Dermis blood vessel endothelial cell (primary cell): Measurements from ENCODE around the gene CAGE1. TPM values are rescaled to one million over a fixed set of nuclear protein-coding genes. Genes with fewer than 3 reads are reported as not detected.
"Not testable (repeated sequence)": the region's sequence is repeated elsewhere in the genome, so short reads cannot be mapped to it uniquely, and the experiment has no call there.

Experiments used
- DNase-seq: peaks from one replicate; pipeline ENCODE4 v3.0.0; 2010
- total RNA-seq: library from RNA; depleted of rRNA; stranded (reverse); fragments of >200 nt; gene quantifications from 2 replicates; pipeline ENCODE4 v1.2.3, GENCODE V29; 2014

CAGE1 gene
- total RNA-seq, 1 donor from 2014 or later = under 0.01 TPM

DNA sequence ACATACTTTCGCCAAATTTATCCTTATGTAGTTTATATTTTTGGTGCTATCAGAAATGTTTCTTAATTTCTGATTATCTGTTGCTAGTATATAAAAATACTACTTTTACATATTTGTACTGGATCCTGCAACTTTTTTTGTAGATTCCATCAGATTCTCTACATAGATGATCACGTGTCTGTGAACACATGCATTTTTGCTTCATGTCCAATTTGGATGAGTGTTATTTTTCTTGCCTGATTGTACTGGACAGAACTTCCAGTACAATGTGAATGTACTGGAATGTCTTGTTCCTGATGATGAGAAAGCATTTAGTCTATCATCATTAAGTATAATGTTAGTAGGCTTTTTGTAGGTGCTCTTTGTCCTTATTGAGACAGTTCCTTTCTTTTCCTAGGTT lies 51.5 kb downstream of the CAGE1 start:
- no peak for DNase-seq

DNA sequence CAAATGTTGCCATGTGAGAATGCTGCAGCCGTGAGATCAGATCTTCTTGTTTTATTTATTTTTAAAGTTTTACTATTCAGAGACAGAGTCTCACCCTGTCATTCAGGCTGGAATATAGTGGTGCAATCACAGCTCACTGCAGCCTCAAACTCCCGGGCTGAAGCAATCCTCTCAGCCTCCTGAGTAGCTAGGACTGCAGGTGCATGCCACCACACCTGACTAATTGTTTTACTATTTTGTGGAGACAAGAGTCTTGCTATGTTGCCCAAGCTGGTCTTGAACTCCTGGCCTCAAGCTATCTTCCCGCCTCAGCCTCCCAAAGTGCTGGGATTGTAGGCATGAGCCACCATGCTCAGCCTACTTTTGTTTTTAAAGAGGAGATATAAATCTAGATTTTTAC lies 54.0 kb downstream of the CAGE1 start:
- DNase-seq = no peak

DNA sequence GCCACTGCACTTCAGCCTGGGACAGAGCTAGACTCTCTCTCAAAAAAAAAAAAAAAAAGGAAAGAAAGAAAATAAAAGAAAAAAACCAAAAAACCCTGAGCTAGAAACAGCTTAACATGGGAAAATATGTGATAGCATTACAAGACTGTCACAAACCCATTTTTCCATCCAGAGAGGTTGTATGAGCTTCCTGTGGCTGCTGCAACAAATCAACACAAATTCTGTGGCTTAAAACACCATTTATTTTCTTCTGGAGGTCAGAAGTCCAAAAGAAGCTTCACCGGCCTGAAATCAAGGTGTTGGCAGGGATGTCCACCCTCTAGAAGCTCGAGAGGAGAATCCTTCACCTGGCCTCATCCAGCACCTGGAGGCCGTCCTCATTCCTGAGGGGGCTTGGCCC lies 54.9 kb downstream of the CAGE1 start:
- no peak for DNase-seq

GRCh38 chr6:7332090-7332745 lies 57.3 kb downstream of the CAGE1 start:
- DNase-seq = no peak

- DNase-seq = no peak
Measured at GRCh38 chr6:7331452-7331851, 58.1 kb downstream of the CAGE1 start.

DNA sequence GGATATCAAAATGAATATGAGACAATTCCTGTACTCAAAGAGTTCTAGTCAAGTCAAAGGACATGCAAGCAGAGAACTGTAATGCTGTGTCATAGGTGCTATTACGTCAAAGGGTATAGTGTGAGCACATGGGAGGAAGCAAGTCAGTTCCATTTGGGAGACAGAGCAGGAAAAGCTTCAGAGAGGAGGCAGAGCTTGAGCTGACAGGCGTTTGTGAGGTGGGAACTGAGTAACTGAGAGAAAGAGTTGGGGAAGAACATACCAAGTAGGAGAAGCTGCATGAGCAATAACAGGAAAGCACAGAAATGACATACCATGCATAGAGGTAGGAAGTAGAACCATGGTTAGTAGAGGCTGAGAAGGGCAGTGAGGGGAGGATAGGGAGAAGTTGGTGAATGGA lies 61.3 kb downstream of the CAGE1 start:
- no peak for DNase-seq

DNA sequence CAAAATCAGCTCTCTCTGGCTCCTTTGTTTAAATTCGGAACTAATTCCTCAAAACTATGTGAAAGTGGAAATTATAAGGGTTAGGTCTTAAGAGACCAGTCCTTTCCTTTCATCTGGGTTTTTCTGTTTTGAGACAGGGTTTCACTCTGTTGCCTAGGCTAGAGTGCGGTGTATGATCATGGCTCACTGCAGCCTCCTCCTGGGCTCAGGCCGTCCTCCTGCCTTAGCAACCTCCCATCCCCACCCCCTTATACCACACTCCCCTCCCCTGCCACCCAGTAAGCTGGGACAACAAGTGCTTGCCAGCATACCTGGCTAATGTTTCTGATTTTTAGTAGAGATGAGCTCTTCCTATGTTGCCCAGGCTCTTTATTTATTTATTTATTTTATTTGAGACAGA lies 63.8 kb downstream of the CAGE1 start:
- DNase-seq = no peak

GRCh38 chr6:7324520-7324919 lies 65.0 kb downstream of the CAGE1 start:
- DNase-seq = no peak

DNA sequence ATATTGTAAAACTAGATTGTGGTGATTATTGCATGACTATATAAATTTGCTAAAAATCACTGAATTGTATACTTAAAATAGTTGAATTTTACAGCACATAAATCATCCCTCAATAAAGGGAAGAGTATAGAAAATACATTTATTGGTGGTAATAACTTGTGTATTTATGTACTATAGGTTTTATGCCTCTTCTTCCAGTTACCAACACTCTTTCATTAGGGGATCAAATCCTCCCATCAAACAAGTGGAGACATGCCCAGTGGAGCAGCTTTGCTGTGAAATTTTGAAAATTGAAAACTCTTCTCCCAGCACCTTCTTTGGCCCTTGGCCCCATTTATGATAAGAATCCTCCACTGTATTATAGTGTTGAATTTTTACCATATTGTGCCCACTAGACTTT lies 66.5 kb downstream of the CAGE1 start:
- no peak for DNase-seq

- not testable (repeated sequence) for DNase-seq
Measured at GRCh38 chr6:7321866-7322265, 67.7 kb downstream of the CAGE1 start.

DNA sequence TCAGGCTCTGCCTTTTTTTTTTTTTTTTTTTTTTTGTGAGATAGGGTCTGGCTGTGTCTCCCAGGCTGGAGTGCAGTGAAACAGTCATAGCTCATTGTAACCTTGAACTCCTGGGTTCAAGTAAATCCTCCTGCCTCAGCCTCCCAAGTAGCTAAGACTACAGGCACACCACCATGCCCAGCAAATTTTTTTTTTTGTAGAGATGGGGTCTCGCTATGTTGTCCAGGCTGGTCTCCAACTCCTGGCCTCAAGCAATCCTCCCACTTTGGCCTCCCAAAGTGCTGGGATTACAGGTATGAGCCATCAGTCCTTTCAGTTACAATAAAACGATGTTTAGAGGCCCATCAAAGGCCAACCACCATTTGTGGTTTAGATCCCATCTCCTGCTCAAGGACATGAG lies 70.1 kb downstream of the CAGE1 start:
- not testable (repeated sequence) for DNase-seq

- no peak for DNase-seq
Measured at GRCh38 chr6:7317538-7317937, 72.0 kb downstream of the CAGE1 start.

GRCh38 chr6:7316658-7317533 lies 72.6 kb downstream of the CAGE1 start:
- DNase-seq = no peak

- DNase-seq = no peak
Measured at GRCh38 chr6:7315948-7316365, 73.6 kb downstream of the CAGE1 start.

DNA sequence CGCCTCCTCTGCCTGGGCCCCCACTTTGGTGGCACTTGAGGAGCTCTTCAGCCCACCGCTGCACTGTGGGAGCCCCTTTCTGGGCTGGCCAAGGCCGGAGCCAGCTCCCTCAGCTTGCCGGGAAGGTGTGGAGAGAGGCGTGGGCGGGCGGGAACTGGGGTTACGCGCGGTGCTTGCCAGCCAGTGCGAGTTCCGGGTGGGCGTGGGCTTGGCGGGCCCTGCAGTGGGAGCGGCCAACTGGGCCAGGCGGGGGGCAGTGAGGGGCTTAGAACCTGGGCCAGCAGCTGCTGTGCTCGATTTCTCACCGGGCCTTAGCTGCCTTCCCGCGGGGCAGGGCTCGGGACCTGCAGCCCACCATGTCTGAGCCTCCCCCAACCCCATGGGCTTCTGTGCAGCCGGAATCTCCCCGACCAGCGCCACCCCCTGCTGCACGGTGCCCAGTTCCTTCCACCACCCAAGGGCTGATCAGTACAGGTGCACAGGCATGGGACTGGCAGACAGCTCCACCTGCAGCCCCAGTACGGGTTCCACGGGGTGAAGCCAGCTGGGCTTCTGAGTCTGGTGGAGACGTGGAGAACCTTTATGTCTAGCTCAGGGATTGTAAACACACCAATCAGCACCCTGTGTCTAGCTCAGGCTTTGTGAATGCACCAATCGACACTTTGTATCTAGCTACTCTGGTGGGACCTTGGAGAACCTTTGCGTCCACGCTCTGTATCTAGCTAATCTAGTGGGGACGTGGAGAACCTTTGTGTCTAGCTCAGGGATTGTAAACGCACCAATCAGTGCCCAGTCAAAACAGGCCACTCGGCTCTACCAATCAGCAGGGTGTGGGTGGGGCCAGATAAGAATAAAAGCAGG lies 74.2 kb downstream of the CAGE1 start:
- DNase-seq = not testable (repeated sequence)

- DNase-seq = no peak
Measured at GRCh38 chr6:7314414-7314813, 75.1 kb downstream of the CAGE1 start.

GRCh38 chr6:7313505-7314165 lies 75.9 kb downstream of the CAGE1 start:
- no peak for DNase-seq

DNA sequence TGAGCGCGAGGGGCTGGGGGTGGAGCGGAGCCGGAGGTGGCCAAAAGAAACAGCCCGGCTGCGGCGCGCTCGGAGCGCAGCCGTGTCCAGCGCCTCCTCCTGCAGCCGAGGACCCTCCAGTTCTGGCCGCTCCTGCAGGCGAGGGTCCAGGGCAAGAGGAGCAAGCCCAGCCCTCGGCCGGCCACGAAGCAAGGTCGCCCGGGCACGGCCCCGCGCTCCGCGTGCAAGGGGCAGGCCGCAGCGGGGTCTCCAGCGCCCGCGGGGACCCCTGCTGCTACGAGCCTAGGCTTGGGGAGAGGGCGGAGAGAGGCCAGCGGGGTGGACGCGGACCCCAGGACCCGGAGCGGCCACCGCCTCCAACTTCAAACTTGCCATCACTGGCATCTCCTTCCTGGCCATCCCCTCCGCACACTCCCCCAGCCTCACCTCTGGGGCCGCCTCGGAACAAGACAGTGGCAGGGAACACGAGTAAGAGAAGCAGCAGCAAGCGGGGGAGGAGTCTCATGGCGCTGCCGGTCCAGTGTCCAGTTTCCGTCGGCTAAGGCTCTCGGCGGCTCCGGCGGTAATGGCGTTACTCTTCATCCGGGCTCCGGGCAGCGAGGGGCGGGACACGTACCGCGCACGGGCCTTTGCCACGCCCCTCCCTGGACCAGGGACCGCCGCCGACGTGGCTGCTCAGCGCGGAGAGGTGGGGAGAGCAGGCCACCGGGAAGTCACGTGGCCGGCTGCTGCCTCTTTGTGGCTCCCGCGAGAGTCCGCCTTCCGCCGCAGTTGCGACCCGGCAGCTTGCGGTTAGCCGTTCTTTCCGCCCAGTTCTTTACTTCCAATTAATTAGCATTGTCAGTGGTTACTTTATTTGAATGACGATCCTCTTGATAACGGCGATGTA lies 76.7 kb downstream of the CAGE1 start, which contains the start of gene SSR1:
Gene SSR1 (minus strand): TSS at position 584 of the 889 bp plus-strand sequence. CDS start 79 bp downstream, at position 505.
- DNase-seq = peak; percentile 98

DNA sequence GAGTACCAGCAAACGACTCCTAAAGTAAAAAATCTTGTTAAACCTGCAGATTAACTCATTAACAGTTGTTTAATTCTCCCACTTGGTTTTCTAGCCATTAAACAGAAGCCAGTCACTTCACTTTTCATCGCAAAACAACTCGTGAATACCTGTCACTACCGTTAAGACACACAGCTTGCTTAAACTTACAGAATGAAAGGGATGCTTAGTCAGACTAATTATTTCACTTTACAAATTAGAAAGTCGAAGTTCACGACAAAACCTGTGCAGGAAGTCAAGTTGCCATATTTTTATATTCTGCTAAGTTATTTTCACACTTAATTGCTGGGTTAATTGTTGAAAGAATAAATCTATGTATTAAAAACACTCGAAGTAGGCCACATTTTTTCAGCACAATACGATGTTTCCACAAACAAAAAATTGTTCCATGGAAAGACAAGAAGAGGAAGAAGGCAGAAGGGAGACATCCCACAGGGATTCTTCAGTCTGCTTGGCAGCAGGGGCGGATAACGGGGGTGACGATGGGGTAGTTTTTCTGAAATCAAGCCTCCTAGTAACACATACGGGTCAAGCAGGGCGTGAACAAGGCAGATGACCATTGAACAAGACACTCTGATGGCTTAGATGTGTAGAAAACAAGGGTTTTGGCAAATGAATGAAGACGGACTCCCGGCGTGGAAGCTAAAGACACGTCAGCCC lies 77.5 kb downstream of the CAGE1 start:
- peak; percentile 14 for DNase-seq

DNA sequence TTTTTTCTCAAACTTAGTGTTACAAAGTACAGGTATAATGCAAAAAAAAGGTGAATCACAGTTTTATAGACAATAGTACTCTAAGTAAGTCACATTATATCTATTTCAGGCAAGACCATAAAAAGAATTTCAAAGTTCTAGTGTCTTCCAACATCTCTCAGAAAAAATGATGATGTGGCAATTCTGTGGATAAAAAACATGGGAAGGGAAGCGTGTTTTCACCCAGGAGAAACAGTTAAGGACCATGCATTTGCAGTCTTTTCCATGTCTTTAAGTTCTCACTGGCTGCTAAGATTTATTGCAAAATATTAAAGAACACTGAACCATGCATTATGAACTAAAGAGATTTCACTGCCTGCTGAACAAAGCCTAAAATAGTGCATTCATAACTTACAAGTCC lies 78.4 kb downstream of the CAGE1 start:
- DNase-seq = no peak

DNA sequence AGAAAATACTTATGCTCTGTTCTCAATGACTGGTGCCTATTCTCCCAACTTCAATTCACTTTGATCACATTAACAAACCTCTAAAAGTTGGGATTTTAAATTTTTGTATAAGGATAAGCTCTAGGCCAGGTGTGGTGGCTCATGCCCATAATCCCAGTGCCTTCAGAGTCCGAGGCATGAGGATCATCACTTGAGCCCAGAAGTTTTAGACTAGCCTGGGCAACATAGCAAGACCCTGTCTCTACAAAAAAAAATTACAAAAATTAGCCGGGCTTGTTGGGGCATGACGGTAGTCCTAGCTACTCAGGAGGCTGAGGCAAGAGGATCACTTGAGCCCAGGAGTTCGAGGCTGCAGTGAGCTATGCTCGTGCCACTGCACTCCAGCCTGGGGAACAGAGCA lies 80.5 kb downstream of the CAGE1 start:
- DNase-seq = no peak
